Brain microvascular endothelial cell (primary cell): ENCODE data around the gene CHD1.
"Not testable (repeated sequence)": the region's sequence is repeated elsewhere in the genome, so short reads cannot be mapped to it uniquely, and the experiment has no call there.

Experiments
- DNase-seq: peaks from one replicate; pipeline ENCODE4 v3.0.0-alpha.2; 2020
- H3K27ac ChIP-seq: fragments of 250-450 bp; sonication (Bioruptor Pico); 2 replicates; pipeline ENCODE4 v1.5.1; 2020; ENCODE audit warnings: mild to moderate bottlenecking, moderate library complexity
- H3K27me3 ChIP-seq: fragments of 250-450 bp; sonication (Bioruptor Pico); replicated peaks from 2 replicates; pipeline ENCODE4 v1.5.1; 2020; ENCODE audit warnings: mild to moderate bottlenecking
- H3K36me3 ChIP-seq: fragments of 250-450 bp; sonication (Bioruptor Pico); replicated peaks from 2 replicates; pipeline ENCODE4 v1.5.1; 2020; ENCODE audit warnings: mild to moderate bottlenecking
- H3K4me3 ChIP-seq: 2 replicates; pipeline ENCODE4 v1.5.1; 2011; ENCODE audit warnings: low read depth, mild to moderate bottlenecking, control low read depth, low read length, moderate library complexity
- in situ Hi-C: cut with HindIII; loops from 2 replicates; pipeline ENCODE4 v1.10.0; 2017; ENCODE audit warnings: low sequenced_read_pairs, low pct_ligation_motif_present
- TF ChIP-seq, protein P1 (sequence below): IDR thresholded peaks from 2 replicates; pipeline ENCODE4 v1.5.1; 2011; ENCODE audit warnings: low read depth, mild to moderate bottlenecking, moderate library complexity, low read length, control low read depth, inconsistent platforms; ENCODE audit errors: missing control alignments

Gene CHD1

DNA sequence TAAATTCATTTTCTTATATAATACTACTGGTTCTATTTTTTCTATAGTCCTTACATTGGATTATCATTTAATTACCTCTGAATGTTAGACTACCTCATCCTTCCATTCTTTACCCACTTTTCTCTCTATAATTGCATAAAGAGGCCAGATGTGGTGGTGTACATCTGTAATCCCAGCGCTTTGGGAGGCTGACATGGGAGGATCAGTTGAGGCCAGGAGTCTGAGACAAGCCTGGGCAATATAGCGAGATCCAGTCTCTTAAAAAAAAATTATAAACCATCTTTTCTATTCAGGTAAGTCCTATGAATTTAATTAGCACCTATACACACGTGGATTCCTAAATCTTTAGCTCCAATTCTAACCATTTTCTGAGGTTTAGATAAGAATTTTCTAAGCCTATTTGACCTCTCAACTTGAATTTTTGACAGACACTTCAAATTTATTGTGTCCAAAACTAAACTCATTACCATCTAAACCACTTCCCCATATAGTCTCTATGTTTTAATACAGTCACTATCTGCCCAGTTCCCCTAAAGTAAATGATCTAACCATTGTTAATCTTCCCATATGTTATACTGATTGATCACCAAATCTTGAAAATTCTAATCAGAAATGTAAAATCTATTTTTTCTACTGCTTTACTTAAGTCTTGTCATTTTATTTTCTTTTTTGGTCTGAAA lies 33.0 kb upstream of the CHD1 start:
- Histone ChIP-seq H3K27me3 (no peaks in the 10 kb centered on the region), H3K27ac (no peak overlapping the region), H3K36me3 (no peaks in the 10 kb centered on the region), H3K4me3 (no peak overlapping the region)
- DNase-seq, result no peak
- TF ChIP-seq, protein P1, sequence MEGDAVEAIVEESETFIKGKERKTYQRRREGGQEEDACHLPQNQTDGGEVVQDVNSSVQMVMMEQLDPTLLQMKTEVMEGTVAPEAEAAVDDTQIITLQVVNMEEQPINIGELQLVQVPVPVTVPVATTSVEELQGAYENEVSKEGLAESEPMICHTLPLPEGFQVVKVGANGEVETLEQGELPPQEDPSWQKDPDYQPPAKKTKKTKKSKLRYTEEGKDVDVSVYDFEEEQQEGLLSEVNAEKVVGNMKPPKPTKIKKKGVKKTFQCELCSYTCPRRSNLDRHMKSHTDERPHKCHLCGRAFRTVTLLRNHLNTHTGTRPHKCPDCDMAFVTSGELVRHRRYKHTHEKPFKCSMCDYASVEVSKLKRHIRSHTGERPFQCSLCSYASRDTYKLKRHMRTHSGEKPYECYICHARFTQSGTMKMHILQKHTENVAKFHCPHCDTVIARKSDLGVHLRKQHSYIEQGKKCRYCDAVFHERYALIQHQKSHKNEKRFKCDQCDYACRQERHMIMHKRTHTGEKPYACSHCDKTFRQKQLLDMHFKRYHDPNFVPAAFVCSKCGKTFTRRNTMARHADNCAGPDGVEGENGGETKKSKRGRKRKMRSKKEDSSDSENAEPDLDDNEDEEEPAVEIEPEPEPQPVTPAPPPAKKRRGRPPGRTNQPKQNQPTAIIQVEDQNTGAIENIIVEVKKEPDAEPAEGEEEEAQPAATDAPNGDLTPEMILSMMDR, result no peak
- in situ Hi-C loops, result no loop called here

DNA sequence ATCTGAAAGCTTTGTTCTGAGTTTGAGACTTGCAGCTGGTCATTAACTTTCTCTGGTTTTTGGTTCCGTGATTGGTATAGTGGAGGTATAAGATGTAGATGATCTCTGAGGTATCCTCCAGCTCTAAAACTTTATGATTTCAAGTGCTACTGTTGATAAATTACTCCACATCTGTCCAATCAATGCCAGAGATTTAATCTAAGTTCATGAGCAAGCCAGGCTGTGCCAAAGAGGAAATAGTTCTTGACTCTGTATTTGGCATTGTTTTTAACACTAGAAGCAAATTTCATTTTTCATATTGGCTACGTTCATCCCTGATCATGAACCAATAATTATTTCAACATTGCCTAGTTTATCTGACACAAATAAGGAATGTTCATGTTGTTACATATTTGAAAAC lies 28.5 kb upstream of the CHD1 start:
- H3K27me3 ChIP-seq, result no peaks in the 10 kb centered on the region
- H3K27ac ChIP-seq, result no peak overlapping the region
- in situ Hi-C loops, result no loop called here
- TF ChIP-seq, protein P1, result no peak
- no peak for DNase-seq
- no peak overlapping the region for H3K4me3 ChIP-seq
- H3K36me3 ChIP-seq, result no peaks in the 10 kb centered on the region

DNA sequence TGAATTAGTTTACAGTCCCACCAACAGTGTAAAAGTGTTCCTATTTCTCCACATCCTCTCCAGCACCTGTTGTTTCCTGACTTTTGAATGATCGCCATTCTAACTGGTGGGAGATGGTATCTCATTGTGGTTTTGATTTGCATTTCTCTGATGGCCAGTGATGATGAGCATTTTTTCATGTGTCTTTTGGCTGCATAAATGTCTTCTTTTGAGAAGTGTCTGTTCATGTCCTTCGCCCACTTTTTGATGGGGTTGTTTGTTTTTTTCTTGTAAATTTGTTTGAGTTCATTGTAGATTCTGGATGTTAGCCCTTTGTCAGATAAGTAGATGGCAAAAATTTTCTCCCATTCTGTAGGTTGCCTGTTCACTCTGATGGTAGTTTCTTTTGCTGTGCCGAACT lies 27.1 kb upstream of the CHD1 start:
- DNase-seq, H3K36me3 ChIP-seq, H3K4me3 ChIP-seq, H3K27me3 ChIP-seq, in situ Hi-C loops, H3K27ac ChIP-seq: not testable (repeated sequence)

DNA sequence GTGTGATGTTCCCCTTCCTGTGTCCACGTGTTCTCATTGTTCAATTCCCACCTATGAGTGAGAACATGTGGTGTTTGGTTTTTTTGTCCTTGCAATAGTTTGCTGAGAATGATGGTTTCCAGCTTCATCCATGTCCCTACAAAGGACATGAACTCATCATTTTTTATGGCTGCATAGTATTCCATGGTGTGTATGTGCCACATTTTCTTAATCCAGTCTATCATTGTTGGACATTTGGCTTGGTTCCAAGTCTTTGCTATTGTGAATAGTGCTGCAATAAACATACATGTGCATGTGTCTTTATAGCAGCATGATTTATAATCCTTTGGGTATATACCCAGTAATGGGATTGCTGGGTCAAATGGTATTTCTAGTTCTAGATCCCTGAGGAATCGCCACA lies 26.7 kb upstream of the CHD1 start:
- DNase-seq, H3K36me3 ChIP-seq, H3K27me3 ChIP-seq, H3K27ac ChIP-seq, in situ Hi-C loops, H3K4me3 ChIP-seq: not testable (repeated sequence)

DNA sequence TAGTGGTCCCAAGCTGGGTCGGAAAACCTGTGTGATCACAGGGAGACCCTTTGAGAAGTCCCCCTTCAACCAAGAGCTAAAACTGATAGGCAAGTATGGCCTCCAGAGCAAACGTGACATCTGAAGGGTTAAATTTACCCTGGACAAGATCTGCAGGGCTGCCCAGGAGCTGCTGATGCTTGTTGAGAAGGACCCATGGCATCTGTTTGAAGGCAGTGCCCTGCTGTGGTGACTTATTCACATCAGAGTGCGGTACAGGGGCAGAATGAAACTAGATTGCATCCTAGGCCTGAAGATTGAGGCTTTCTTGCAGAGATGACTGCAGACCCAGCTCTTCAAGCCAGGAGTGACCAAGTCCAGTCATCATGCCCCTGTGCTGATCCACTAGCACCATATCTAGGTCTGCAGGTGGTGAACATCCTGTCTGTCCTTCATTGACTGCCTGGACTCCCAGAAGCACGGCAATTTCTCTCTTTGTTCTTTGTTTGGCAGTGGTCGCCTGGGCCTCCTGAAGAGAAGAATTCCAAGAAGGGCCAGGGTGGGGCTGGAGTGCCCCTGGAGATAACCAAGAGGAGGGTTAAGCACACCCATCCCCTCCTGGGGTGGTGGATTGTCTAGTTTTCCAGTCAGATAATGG lies 25.7 kb upstream of the CHD1 start:
- Histone ChIP-seq H3K27ac (no peak overlapping the region), H3K4me3 (no peak overlapping the region), H3K27me3 (no peaks in the 10 kb centered on the region), H3K36me3 (no peaks in the 10 kb centered on the region)
- TF ChIP-seq, protein P1, result no peak
- in situ Hi-C loops, result no loop called here
- DNase-seq, result no peak

DNA sequence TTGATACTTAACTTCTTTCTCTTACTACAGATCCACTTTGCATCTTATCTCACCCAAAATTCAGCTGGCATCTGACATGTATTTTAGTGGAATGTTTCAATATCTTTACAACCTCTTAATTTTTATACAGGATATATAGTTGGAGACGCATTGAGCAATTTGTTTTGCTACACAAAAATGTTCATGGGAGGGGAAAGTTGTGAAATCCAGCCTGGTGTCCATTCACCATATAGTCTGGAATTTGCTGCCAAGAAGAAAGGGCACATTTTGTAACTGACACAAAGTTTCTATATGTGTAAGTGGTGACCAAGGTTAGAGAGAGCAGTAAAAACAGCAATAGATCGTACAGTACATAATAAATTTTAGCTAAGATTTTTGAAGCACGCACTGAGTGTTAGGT lies 14.0 kb upstream of the CHD1 start:
- Histone ChIP-seq H3K27me3 (no peaks in the 10 kb centered on the region), H3K36me3 (no peaks in the 10 kb centered on the region), H3K4me3 (no peak overlapping the region), H3K27ac (no peak overlapping the region)
- TF ChIP-seq, protein P1, result no peak
- no peak for DNase-seq
- in situ Hi-C loops, result no loop called here
